Left lobe of liver (tissue), 2 donors: ENCODE data around the gene BHLHA15. TPM values are rescaled to one million over a fixed set of nuclear protein-coding genes. Genes with fewer than 3 reads are reported as not detected.
"Not testable (repeated sequence)": the region's sequence is repeated elsewhere in the genome, so short reads cannot be mapped to it uniquely, and the experiment has no call there.

Source experiments
- ATAC-seq: fragments of 200-7000 bp; cut with Tn5 transposase; one replicate; pipeline ENCODE4 v1.9.1; 2020; ENCODE audit warnings: mild to moderate bottlenecking, moderate library complexity
- DNase-seq: peaks from one replicate; pipeline ENCODE4 v3.0.0-alpha.2; 2020; ENCODE audit warnings: low spot score
- total RNA-seq: library from RNA; stranded (reverse); gene quantifications from one replicate; pipeline ENCODE4 v1.2.1, GENCODE V29; 2021
- donor health status: DM: no; HTN: no; CAD: no; lungs with moderate emphysema.
- donor health status: DM: no; HTN: yes; CAD: no.

Gene BHLHA15
- total RNA-seq, 1 donor from 2014 or later: 2.6 TPM

- DNase-seq (no peak), ATAC-seq (no peak)
These were observed 4.5 kb upstream of the BHLHA15 start for GRCh38 chr7:98206451-98207330.

DNA sequence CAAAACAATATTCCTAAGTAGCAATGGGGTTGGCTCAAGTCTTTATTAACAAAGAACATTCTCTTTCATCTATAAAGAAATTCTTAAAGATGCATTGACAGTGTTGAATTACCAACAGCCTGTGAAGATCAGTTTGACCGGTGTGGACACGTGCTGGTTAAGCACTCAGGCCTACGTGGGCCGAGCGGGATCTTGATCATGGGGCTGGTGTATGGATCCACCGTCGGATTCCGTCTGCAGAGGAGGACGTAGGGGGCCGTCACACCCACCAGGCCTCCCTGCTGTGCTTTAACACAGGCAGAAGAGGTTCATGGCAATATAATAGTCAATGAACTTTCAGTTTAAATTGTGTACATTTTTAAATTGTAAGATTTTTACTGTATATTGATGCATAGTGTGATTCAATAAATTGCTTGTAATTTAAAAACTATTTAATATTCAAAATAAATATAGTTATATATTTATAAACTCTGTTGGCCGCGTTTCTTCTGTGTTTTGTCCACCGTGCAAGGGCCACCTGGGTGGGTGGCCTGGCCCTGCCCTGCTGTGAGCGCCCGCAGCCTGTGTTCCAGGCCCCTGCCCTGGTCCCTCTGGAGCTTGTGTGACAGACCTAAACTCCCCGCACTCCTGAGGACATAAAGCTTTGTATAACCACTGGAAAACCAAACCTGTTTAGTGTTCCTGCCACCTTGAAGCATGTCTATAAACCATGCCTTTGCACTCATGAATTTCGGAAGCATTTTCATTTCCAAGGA is 1.9 kb upstream of the BHLHA15 start:
- ATAC-seq (no peak), DNase-seq (no peak)

- ATAC-seq (no peak), DNase-seq (no peak)
These were observed 572 bp upstream of the BHLHA15 start for GRCh38 chr7:98210513-98211220.

- ATAC-seq: peak; percentile 69
- peak; percentile 59 for DNase-seq
These were observed 665 bp downstream of the BHLHA15 start for GRCh38 chr7:98211676-98212531.

DNA sequence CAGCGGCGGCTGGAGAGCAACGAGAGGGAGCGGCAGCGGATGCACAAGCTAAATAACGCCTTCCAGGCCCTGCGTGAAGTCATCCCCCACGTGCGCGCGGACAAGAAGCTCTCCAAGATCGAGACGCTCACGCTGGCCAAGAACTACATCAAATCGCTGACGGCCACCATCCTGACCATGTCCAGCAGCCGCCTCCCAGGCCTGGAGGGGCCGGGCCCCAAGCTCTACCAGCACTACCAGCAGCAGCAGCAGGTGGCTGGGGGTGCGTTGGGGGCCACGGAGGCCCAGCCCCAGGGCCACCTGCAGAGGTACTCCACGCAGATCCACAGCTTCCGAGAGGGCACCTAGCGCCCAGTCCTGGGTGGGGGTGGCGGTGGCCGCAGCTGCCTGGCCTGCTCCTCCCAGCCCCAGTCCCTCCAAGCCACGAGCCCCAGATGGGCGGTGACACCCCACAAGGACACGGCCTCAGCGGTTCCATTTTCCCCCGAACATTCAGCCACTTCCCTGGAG is 1.3 kb downstream of the BHLHA15 start:
- ATAC-seq (no peak), DNase-seq (no peak)

DNA sequence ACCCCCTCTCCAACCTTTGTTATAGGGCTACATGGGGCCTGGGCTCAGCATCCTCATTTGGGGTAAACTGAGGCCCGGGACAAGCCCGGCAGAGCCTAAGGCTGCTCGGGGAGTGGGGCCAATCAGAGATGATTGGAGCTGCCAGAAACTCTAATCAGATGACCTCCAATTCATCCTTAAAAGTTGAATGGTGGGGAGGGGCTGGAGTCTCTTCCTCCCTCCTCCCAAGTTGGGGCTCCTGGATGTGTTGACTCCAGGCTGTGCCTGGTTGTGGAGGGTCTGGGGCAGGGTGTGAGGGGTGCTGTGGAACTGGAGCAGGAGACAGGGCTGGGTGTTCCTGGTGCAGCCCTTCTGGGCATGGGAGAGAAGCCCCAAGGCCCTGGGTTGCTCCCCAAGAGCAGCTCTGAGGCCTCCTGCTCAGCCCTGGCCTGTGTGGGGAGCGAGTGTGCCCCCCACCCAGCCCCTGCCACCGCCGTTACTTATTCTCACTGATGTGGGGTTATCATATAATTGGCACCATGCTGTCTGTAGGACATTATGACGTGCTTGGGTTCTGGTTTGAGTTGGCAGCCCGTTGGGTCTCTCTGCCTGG is 2.2 kb downstream of the BHLHA15 start:
- no peak for ATAC-seq
- no peak for DNase-seq

GRCh38 chr7:98213888-98214810 is 2.9 kb downstream of the BHLHA15 start:
- peak; percentile 6 for ATAC-seq

GRCh38 chr7:98214811-98215321 is 3.6 kb downstream of the BHLHA15 start:
- ATAC-seq (no peak), DNase-seq (no peak)

More at GRCh38 chr7:98213888-98214810, 2.9 kb downstream of the BHLHA15 start:
- no peak for DNase-seq

- ATAC-seq (no peak), DNase-seq (no peak)
These were observed 4.6 kb downstream of the BHLHA15 start for GRCh38 chr7:98215561-98216495.

DNA sequence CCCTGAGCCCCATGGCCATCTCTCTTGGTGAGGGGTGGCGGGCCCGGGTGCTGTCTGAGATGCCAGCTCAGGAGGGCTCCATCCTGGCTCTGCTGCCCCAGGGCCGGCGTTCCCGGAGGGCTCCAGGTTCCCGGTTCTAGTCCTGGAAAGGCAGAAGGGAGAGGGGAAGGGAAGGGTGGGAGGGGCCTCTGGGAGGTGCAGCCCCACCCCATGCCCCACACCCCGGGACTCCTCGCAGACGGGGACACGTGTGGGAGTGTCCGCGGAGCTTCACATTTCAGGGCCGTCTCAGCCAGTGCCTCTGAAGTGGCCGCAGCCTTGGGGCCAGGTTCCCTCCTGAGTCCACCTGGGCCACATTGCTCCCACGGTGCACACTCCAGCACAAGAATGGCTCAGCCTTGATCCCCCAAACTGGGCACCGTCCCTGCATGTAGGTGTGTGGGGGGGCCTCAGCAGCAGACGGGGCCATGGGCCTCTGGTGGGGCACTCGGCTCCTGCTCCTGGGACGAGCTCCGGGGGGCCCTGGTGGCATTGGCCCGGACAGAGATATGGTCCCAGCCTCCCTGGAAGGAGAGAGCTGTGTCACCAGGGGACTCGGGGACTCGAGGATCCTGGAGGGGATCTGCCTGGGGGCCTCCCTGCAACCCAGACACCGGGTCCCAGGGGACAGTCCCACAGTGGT is 5.8 kb downstream of the BHLHA15 start:
- ATAC-seq (no peak), DNase-seq (no peak)

- ATAC-seq: no peak
- DNase-seq: no peak
These were observed 6.7 kb downstream of the BHLHA15 start for GRCh38 chr7:98217623-98218582.

- DNase-seq, ATAC-seq: not testable (repeated sequence)
These were observed 8.1 kb downstream of the BHLHA15 start for GRCh38 chr7:98219382-98219781.

GRCh38 chr7:98221611-98222532 is 10.6 kb downstream of the BHLHA15 start:
- DNase-seq (no peak), ATAC-seq (no peak)

DNA sequence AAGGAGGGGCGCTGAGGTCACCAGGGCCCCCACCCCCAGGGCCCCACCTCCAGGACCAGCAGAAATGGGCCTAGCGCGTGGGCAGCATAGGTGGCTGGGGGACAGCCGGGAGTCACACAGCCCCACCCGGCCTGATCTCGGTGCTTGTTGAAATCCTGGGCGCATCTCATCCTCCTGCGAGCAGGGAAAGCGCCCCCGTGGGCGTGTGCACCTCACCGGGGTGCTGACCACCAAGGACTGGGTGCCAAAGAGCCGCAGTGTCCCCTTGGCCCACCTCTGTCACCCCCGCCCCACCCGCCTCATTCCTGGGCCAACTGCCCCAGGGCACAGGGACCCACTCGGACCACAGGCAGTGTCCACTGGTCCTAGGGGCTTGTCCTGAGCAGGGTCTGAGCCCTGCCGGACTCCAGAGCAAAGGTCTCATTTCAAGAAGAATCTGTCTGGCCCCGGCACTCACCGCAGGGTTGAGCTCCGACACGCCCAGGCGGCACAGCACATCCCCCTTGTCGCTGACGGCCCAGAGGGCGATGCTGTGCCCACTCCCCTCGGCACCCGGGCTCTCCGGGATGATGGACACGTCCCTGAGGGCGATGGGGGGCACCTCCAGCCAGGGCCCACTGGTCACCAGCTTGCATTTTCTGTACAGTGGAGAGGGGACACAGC is 11.4 kb downstream of the BHLHA15 start:
- no peak for DNase-seq
- no peak for ATAC-seq
